CD1c-positive myeloid dendritic cell (primary cell): ENCODE results near the gene RBMS3.

ENCODE experiments used
- DNase-seq: peaks from one replicate; pipeline ENCODE4 v3.0.0-alpha.2; 2016; ENCODE audit errors: extremely low spot score

RBMS3 gene

GRCh38 chr3:29679944-29680343 is 399.1 kb downstream of the RBMS3 start:
- DNase-seq: no peak

- DNase-seq: no peak
Measured at GRCh38 chr3:29683018-29683993, 402.4 kb downstream of the RBMS3 start.

GRCh38 chr3:29686889-29687592 is 406.2 kb downstream of the RBMS3 start:
- no peak for DNase-seq

- no peak for DNase-seq
Measured at GRCh38 chr3:29690686-29691353, 409.9 kb downstream of the RBMS3 start.

- no peak for DNase-seq
Measured at GRCh38 chr3:29693863-29694262, 413.0 kb downstream of the RBMS3 start.

- DNase-seq: no peak
Measured at GRCh38 chr3:29694331-29694730, 413.5 kb downstream of the RBMS3 start.

GRCh38 chr3:29694783-29695182 is 413.9 kb downstream of the RBMS3 start:
- no peak for DNase-seq

GRCh38 chr3:29695201-29695600 is 414.3 kb downstream of the RBMS3 start:
- DNase-seq: no peak

GRCh38 chr3:29695643-29696198 is 414.9 kb downstream of the RBMS3 start:
- DNase-seq: no peak

GRCh38 chr3:29696311-29696710 is 415.4 kb downstream of the RBMS3 start:
- DNase-seq: no peak

GRCh38 chr3:29697989-29698388 is 417.1 kb downstream of the RBMS3 start:
- DNase-seq: no peak

- DNase-seq: no peak
Measured at GRCh38 chr3:29700256-29700655, 419.4 kb downstream of the RBMS3 start.

GRCh38 chr3:29701326-29701983 is 420.6 kb downstream of the RBMS3 start:
- DNase-seq: no peak

GRCh38 chr3:29705906-29706844 is 425.3 kb downstream of the RBMS3 start:
- no peak for DNase-seq

- no peak for DNase-seq
Measured at GRCh38 chr3:29708884-29709283, 428.0 kb downstream of the RBMS3 start.

- no peak for DNase-seq
Measured at GRCh38 chr3:29711255-29711771, 430.4 kb downstream of the RBMS3 start.

GRCh38 chr3:29716213-29716612 is 435.3 kb downstream of the RBMS3 start:
- no peak for DNase-seq

- DNase-seq: no peak
Measured at GRCh38 chr3:29718661-29719065, 437.8 kb downstream of the RBMS3 start.

GRCh38 chr3:29720665-29721064 is 439.8 kb downstream of the RBMS3 start:
- no peak for DNase-seq

GRCh38 chr3:29721789-29722188 is 440.9 kb downstream of the RBMS3 start:
- no peak for DNase-seq
